Measurements from ENCODE around the gene CASK. TPM values are rescaled to one million over a fixed set of nuclear protein-coding genes. Genes with fewer than 3 reads are reported as not detected.
A peak's percentile ranks its signal among the peaks of the same experiment; 100 is the strongest.

CASK gene
- total and polyA plus RNA-seq, 9 of the 15 experiments (the other 6 are each of a cell fraction or from before 2014, with no cell fraction given) = 1.3 to 7.4 (median 5.2) TPM

DNA sequence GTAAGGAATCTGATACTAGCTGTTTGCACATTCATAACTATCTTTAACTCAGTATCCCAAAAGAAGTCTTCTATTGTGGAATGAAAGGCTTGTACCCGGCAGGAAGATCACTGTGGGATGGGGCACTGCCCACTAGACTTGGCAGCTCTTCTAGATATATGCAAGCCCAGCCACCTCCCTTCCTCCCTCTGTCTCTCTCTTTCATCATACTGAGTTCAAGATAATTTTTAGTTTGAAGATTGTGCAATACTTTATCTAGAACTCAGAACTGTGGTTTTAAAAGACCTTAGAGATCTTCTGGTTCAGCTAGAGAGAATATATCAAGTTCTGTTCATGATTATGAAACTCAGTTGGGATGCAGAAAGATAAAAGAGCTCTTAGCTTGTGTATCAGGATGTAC is 257.1 kb downstream of the CASK start (continued):
- TF ChIP-seq CUX1 (CRISPR knock-in tag; IDR thresholded peaks at IDR 0.05) (no peak), MECOM (CRISPR knock-in tag; IDR thresholded peaks at IDR 0.05) (no peak), SMARCB1 (IDR thresholded peaks at IDR 0.05; ENCODE audit: insufficient read length, low read depth) (no peak), GTF2E2 (tag; IDR thresholded peaks at IDR 0.05) (no peak), MEIS2 (IDR thresholded peaks at IDR 0.05; ENCODE audit: partially characterized antibody) (peak; percentile 24), ZNF354B (CRISPR knock-in tag; IDR thresholded peaks at IDR 0.05) (no peak), ZNF589 (CRISPR knock-in tag; IDR thresholded peaks at IDR 0.05; ENCODE audit: low read depth) (0 out of 2 replicates have a peak, but pooled peaks have one; percentile 28), L3MBTL2 (IDR thresholded peaks at IDR 0.05) (no peak), CEBPG (CRISPR knock-in tag; IDR thresholded peaks at IDR 0.05) (peak; percentile 85), CEBPG (tag; conservative IDR thresholded peaks at IDR 0.05 in 1 of 2, IDR thresholded peaks at IDR 0.05 in 1 of 2) (peak; percentile 99), EHMT2 (IDR thresholded peaks at IDR 0.05) (no peak), ZNF766 (CRISPR knock-in tag; conservative IDR thresholded peaks at IDR 0.05) (0 out of 2 replicates have a peak, but pooled peaks have one; percentile 23), ZFPM2 (CRISPR knock-in tag; IDR thresholded peaks at IDR 0.05) (no peak), PHTF2 (CRISPR knock-in tag; IDR thresholded peaks at IDR 0.05) (no peak), ZNF561 (CRISPR knock-in tag; conservative IDR thresholded peaks at IDR 0.05) (no peak), PHB2 (IDR thresholded peaks at IDR 0.05; ENCODE audit: low read depth) (no peak), ZFP1 (CRISPR knock-in tag; IDR thresholded peaks at IDR 0.05) (no peak), PTTG1 (tag; IDR thresholded peaks at IDR 0.05; ENCODE audit: low read depth) (no peak), MCM7 (IDR thresholded peaks at IDR 0.05) (no peak)
- TF ChIP-seq, protein P1, sequence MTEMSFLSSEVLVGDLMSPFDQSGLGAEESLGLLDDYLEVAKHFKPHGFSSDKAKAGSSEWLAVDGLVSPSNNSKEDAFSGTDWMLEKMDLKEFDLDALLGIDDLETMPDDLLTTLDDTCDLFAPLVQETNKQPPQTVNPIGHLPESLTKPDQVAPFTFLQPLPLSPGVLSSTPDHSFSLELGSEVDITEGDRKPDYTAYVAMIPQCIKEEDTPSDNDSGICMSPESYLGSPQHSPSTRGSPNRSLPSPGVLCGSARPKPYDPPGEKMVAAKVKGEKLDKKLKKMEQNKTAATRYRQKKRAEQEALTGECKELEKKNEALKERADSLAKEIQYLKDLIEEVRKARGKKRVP (CRISPR knock-in tag; IDR thresholded peaks at IDR 0.05) = peak; percentile 76
- TF ChIP-seq, protein P2, sequence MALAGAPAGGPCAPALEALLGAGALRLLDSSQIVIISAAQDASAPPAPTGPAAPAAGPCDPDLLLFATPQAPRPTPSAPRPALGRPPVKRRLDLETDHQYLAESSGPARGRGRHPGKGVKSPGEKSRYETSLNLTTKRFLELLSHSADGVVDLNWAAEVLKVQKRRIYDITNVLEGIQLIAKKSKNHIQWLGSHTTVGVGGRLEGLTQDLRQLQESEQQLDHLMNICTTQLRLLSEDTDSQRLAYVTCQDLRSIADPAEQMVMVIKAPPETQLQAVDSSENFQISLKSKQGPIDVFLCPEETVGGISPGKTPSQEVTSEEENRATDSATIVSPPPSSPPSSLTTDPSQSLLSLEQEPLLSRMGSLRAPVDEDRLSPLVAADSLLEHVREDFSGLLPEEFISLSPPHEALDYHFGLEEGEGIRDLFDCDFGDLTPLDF (CRISPR knock-in tag; IDR thresholded peaks at IDR 0.05) = no peak
- TF ChIP-seq, protein P3, sequence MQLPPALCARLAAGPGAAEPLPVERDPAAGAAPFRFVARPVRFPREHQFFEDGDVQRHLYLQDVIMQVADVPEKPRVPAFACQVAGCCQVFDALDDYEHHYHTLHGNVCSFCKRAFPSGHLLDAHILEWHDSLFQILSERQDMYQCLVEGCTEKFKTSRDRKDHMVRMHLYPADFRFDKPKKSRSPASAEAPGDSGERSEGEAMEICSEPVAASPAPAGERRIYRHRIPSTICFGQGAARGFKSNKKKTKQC (CRISPR knock-in tag; IDR thresholded peaks at IDR 0.05) = no peak
